A549 (cell line): Measurements from ENCODE around the gene CBLC. TPM values are rescaled to one million over a fixed set of nuclear protein-coding genes. Genes with fewer than 3 reads are reported as not detected.
A peak's percentile ranks its signal among the peaks of the same experiment; 100 is the strongest.

Source experiments
- ATAC-seq, 2 experiments: fragments of 200-7000 bp in 1 of 2; fragments of >200 bp in 1 of 2; cut with Nextera tagmentation in 1 of 2; cut with Tn5 transposase in 1 of 2; 3 replicates each; pipeline versions ENCODE4 v1.8.0 to v1.9.1; 2018 to 2020; ENCODE audit warnings: mild to moderate bottlenecking in 1 of 2, moderate library complexity in 1 of 2
- CTCF ChIA-PET: fragments of 300-600 bp; sonication (Branson Sonifier 250); formaldehyde crosslinking; extraction: SDS; loops from one replicate; lab custom pipeline; 2021; ENCODE audit warnings: antibody characterized with exemption, inconsistent platforms; lab: Yijun Ruan, JAX
- POLR2A ChIA-PET: fragments of 350-600 bp; formaldehyde crosslinking; extraction: SDS; loops from one replicate; lab custom pipeline; 2021; ENCODE audit warnings: antibody characterized with exemption, inconsistent platforms; lab: Yijun Ruan, JAX
- DNase-seq, 2 experiments: peaks; one replicate each; pipeline versions ENCODE4 v3.0.0 to v3.0.0-alpha.2; 2011 to 2016; ENCODE audit warnings: low read depth in 1 of 2, low spot score in 1 of 2
- FAIRE-seq: peaks from 2 replicates; lab custom pipeline; 2011; peaks lifted over from hg19 to GRCh38; lab: Jason Lieb, UNC
- H3K27ac ChIP-seq, 2 experiments: fragments of >200 bp; sonication (Bioruptor Twin); formaldehyde crosslinking; 3 replicates each; pipeline ENCODE4 v1.5.1; 2016 to 2017
- H3K4me1 ChIP-seq: fragments of >200 bp; sonication (Bioruptor Twin); formaldehyde crosslinking; 3 replicates; pipeline ENCODE4 v1.6.1; 2016
- H3K4me2 ChIP-seq: fragments of >200 bp; sonication (Bioruptor Twin); formaldehyde crosslinking; 3 replicates; pipeline ENCODE4 v1.6.1; 2016
- H3K4me3 ChIP-seq: fragments of >200 bp; sonication (Bioruptor Twin); formaldehyde crosslinking; 3 replicates; pipeline ENCODE4 v1.5.1; 2016
- H3K9me3 ChIP-seq: fragments of >200 bp; sonication (Bioruptor Twin); formaldehyde crosslinking; 3 replicates; pipeline ENCODE4 v1.6.1; 2016
- BHLHE40 ChIP-seq: IDR thresholded peaks from 2 replicates; pipeline ENCODE4 v1.6.1; 2012; ENCODE audit warnings: low read depth, low read length, inconsistent platforms
- CBX2 ChIP-seq: fragments of 200-600 bp; sonication (generic); IDR thresholded peaks from 2 replicates; pipeline ENCODE4 v1.6.1; 2016; ENCODE audit warnings: low read depth, mild to moderate bottlenecking, borderline replicate concordance
- CHD2 ChIP-seq: fragments of 150-350 bp; IDR thresholded peaks from 2 replicates; pipeline ENCODE4 v1.6.1; 2014; ENCODE audit warnings: low read length; ENCODE audit not compliant: partially characterized antibody
- CHD4 ChIP-seq: fragments of 200-600 bp; sonication (generic); IDR thresholded peaks from 2 replicates; pipeline ENCODE4 v1.6.1; 2016; ENCODE audit warnings: antibody characterized with exemption, mild to moderate bottlenecking, borderline replicate concordance
- EHF ChIP-seq: fragments of 250-450 bp; sonication (Bioruptor Pico); IDR thresholded peaks from 2 replicates; pipeline ENCODE4 v1.5.0; 2020; ENCODE audit warnings: mild to moderate bottlenecking
- EP300 ChIP-seq, 2 experiments: fragments of >200 bp; sonication (Bioruptor Twin); formaldehyde crosslinking; IDR thresholded peaks; 2 replicates in 1 of 2; 3 replicates in 1 of 2; pipeline ENCODE4 v1.6.1; 2016 to 2017
- GATA3 ChIP-seq: IDR thresholded peaks from 2 replicates; pipeline ENCODE4 v1.6.1; 2012; ENCODE audit warnings: borderline replicate concordance
- HDAC2 ChIP-seq: fragments of 200-600 bp; sonication (generic); IDR thresholded peaks from 2 replicates; pipeline ENCODE4 v1.6.1; 2016
- NFE2L2 ChIP-seq: fragments of 150-350 bp; conservative IDR thresholded peaks from 2 replicates; pipeline ENCODE4 v1.6.1; 2014; ENCODE audit warnings: low read length
- NPAS2 ChIP-seq: fragments of 250-450 bp; sonication (Bioruptor Pico); IDR thresholded peaks from 2 replicates; pipeline ENCODE4 v1.8.0; 2022; ENCODE audit warnings: mild to moderate bottlenecking, moderate library complexity, borderline replicate concordance
- POLR2AphosphoS2 ChIP-seq: conservative IDR thresholded peaks from 2 replicates; pipeline ENCODE4 v1.6.1; 2012; ENCODE audit warnings: low read length, improper control_type of control experiment, inconsistent platforms
- RCOR1 ChIP-seq: fragments of 150-350 bp; IDR thresholded peaks from 2 replicates; pipeline ENCODE4 v1.6.1; 2014; ENCODE audit warnings: antibody characterized with exemption, low read length, low read depth
- ZFP36 ChIP-seq: fragments of 450-650 bp; IDR thresholded peaks from 2 replicates; pipeline ENCODE4 v1.6.1; 2014; ENCODE audit warnings: borderline replicate concordance; ENCODE audit not compliant: partially characterized antibody
- WGBS: methylation state at CpG from one replicate; pipeline ENCODE4 v1.1.6; 2017; ENCODE audit errors: missing lambda C conversion rate; 5-methylcytosine and 5-hydroxymethylcytosine counted together
- polyA plus RNA-seq, 4 experiments: library from polyadenylated mRNA; depleted of rRNA in 3 of 4; stranded (reverse); fragments of >200 nt; fragmentation: RNase III in 1 of 4; extraction: RNeasy Plus Mini Kit Qiagen cat#74134 plus additional on column Dnase treatment in 1 of 4; gene quantifications; 2 replicates in 3 of 4; 3 replicates in 1 of 4; pipeline ENCODE4 v1.2.3, GENCODE V29; 2011 to 2017
- TF ChIP-seq, protein P1 (sequence below): IDR thresholded peaks from 2 replicates; pipeline ENCODE4 v1.6.1; 2012
- TF ChIP-seq, protein P2 (sequence below): fragments of 150-350 bp; IDR thresholded peaks from 2 replicates; pipeline ENCODE4 v1.6.1; 2014; ENCODE audit warnings: low read depth, mild to moderate bottlenecking, low read length
- TF ChIP-seq, protein P3 (sequence below): fragments of 450-650 bp; IDR thresholded peaks from 2 replicates; pipeline ENCODE4 v1.6.1; 2014; ENCODE audit warnings: antibody characterized with exemption

The CBLC gene
- polyA plus RNA-seq, 2 of the 4 experiments (the other 2 are of a cell fraction): not detected

GRCh38 chr19:44809577-44810233 is 32.0 kb downstream of the CBLC start:
- FAIRE-seq (no peak), ATAC-seq (no peak), DNase-seq (no peak)
- peak overlapping the region; percentile 95 for H3K4me2 ChIP-seq
- peaks cover 35% of the 10 kb centered on the region for H3K4me1 ChIP-seq
- H3K9me3 ChIP-seq: no peaks in the 10 kb centered on the region
- 61% methylated on average over 6 of the region's 7 CpGs for WGBS
- peak overlapping the region; percentile 88 to 89 for H3K27ac ChIP-seq
- peak overlapping the region; percentile 69 for H3K4me3 ChIP-seq
- TF ChIP-seq NPAS2: no peak
- no peak for TF ChIP-seq CHD2
- TF ChIP-seq, protein P1, sequence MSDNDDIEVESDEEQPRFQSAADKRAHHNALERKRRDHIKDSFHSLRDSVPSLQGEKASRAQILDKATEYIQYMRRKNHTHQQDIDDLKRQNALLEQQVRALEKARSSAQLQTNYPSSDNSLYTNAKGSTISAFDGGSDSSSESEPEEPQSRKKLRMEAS: no peak
- TF ChIP-seq RCOR1: no peak
- no peak for TF ChIP-seq BHLHE40
- TF ChIP-seq, protein P2, sequence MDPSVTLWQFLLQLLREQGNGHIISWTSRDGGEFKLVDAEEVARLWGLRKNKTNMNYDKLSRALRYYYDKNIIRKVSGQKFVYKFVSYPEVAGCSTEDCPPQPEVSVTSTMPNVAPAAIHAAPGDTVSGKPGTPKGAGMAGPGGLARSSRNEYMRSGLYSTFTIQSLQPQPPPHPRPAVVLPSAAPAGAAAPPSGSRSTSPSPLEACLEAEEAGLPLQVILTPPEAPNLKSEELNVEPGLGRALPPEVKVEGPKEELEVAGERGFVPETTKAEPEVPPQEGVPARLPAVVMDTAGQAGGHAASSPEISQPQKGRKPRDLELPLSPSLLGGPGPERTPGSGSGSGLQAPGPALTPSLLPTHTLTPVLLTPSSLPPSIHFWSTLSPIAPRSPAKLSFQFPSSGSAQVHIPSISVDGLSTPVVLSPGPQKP: no peak
- no peak for TF ChIP-seq HDAC2
- no peak for TF ChIP-seq EP300 (IDR thresholded peaks at IDR 0.05)
- TF ChIP-seq CBX2: no peak
- no peak for TF ChIP-seq ZFP36
- no peak for TF ChIP-seq EHF
- no peak for TF ChIP-seq NFE2L2
- CTCF ChIA-PET: interaction anchor here (0.9 to 8.8 kb wide), 17 partner anchors 13 to 239 kb away, joined by 3 to 157 read pairs (median 19); partner anchors contain the start of genes CBLC and NECTIN2
- POLR2A ChIA-PET: interaction anchor here (0.6 to 1.9 kb wide), 4 partner anchors 9 to 91 kb away, joined by 3 to 6 read pairs (median 5); partner anchors contain the start of gene NECTIN2

GRCh38 chr19:44810234-44811121 is 32.8 kb downstream of the CBLC start:
- no peak for ATAC-seq

DNA sequence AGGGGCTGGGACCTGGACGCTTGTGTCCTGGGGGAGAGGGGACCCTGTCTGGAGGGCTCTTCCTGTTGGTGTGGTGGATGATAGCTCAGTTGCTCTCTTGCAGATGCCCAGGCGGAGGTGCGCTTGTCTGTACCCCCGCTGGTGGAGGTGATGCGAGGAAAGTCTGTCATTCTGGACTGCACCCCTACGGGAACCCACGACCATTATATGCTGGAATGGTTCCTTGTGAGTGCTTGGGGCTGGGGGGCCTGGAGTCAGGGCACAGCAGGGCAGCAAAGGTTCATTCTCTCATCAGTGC is 33.4 kb downstream of the CBLC start:
- DNase-seq (no peak), FAIRE-seq (no peak), ATAC-seq (no peak)
- H3K27ac ChIP-seq: no peak overlapping the region; a peak in 1 of 6 replicates
- no peaks in the 10 kb centered on the region for H3K9me3 ChIP-seq
- 92% methylated on average over 7 of the region's 7 CpGs for WGBS
- peaks cover 35% of the 10 kb centered on the region for H3K4me1 ChIP-seq
- POLR2A ChIA-PET: no interaction called here
- CTCF ChIA-PET: interaction anchor here (0.6 to 8.1 kb wide), 5 partner anchors 12 to 85 kb away, joined by 3 to 157 read pairs (median 25); partner anchors contain the start of gene CBLC
- no peak overlapping the region for H3K4me2 ChIP-seq
- no peak overlapping the region for H3K4me3 ChIP-seq
- no peak for TF ChIP-seq CHD4
- TF ChIP-seq EP300 (IDR thresholded peaks at IDR 0.05): no peak
- no peak for TF ChIP-seq GATA3
- TF ChIP-seq RCOR1: no peak

More at GRCh38 chr19:44810234-44811121, 32.8 kb downstream of the CBLC start:
- POLR2A ChIA-PET: no interaction called here
- TF ChIP-seq, protein P3, sequence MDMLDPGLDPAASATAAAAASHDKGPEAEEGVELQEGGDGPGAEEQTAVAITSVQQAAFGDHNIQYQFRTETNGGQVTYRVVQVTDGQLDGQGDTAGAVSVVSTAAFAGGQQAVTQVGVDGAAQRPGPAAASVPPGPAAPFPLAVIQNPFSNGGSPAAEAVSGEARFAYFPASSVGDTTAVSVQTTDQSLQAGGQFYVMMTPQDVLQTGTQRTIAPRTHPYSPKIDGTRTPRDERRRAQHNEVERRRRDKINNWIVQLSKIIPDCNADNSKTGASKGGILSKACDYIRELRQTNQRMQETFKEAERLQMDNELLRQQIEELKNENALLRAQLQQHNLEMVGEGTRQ: no peak
- TF ChIP-seq POLR2AphosphoS2 (no peak), CHD4 (no peak)
- Histone ChIP-seq H3K4me1 (peaks cover 35% of the 10 kb centered on the region), H3K4me3 (no peak overlapping the region), H3K27ac (peak overlapping the region in 1 of 2 experiments; percentile 89; a peak in 3 of 6 replicates), H3K4me2 (peak overlapping the region; percentile 95), H3K9me3 (no peaks in the 10 kb centered on the region)
- DNase-seq (no peak), FAIRE-seq (no peak)
- CTCF ChIA-PET: interaction anchor here (0.6 to 8.8 kb wide), 12 partner anchors 12 to 121 kb away, joined by 3 to 157 read pairs (median 22); partner anchors contain the start of gene CBLC
- 92% methylated on average over 11 of the region's 13 CpGs for WGBS
